ENCODE results near the gene RCAN3.
A peak's percentile ranks its signal among the peaks of the same experiment; 100 is the strongest.

RCAN3 gene

DNA sequence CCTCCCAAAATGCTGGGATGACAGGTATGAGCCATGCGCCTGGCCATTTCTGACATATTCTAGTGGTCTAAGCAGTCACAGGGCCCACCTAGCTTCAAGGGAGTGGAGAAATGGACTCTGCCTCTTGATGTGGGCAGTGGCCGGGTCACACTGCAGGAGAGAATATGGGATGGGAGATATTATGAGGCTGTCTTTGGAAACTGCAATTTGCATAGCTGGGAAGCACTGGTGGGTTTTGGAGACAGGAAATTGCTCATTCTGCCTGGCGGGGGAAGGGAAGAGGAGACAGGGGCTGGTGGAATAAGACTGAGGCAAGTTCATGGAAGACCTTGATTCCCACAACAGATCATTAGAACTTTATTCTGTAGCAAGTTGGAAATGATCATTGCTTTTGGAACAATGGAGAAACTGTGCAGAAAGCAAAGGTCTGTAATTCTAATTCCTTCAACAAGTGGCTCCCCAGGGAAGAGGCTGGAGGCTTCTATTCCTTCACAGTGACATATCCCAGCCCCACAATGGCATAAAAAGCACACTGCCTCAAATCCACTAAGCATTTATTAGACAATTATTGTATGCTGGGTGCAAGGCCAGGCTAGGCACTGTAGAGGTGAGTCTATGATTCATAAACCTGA is 63.7 kb downstream of the RCAN3 start:
- in situ Hi-C loops (cut with HindIII; ENCODE audit: low pct_unique_long_range_greater_than_20kb, low sequenced_read_pairs) = no loop called here
- no peak for TF ChIP-seq JUND (IDR thresholded peaks at IDR 0.05; ENCODE audit: low read depth)
- no peak for DNase-seq (ENCODE audit: low read depth in 1 of 2, low spot score in 1 of 2)

DNA sequence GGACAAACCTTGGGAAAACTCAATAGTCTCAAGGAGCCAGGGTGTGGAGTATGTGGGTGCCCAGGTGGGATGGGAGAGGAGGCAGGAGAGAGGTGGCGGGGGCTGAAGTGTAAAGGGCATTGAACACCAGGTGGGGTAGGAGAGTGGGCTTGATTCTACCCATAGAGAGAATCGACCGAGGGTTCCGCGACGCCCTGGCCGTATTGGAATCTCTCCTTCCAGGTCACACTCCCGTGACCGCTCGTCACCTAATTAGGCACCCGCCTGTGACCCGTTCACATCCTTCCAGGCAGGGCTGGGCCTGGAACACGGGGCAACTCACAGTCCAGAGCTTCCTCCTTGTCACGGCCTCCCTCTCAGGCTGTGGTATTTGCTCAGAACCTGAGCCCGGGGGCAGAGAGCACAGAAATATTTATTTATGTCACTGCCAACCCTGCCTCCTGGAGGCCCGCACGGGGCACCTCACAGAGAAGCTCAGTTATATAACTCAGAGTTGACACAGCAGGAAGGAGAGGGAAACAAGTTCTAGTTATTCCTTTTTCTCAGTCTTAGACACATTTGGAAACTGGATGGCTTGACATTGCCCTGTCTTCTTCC is 65.3 kb downstream of the RCAN3 start:
- TF ChIP-seq JUND (IDR thresholded peaks at IDR 0.05; ENCODE audit: low read depth) = 0 out of 2 replicates have a peak, but pooled peaks have one; percentile 19
- in situ Hi-C loops (cut with HindIII; ENCODE audit: low pct_unique_long_range_greater_than_20kb, low sequenced_read_pairs) = no loop called here
- peak; percentile 41 to 94 for DNase-seq (ENCODE audit: low read depth in 1 of 2, low spot score in 1 of 2)

GRCh38 chr1:24568475-24568874 is 65.8 kb downstream of the RCAN3 start:
- no peak for TF ChIP-seq JUND (IDR thresholded peaks at IDR 0.05; ENCODE audit: low read depth)
- in situ Hi-C loops (cut with HindIII; ENCODE audit: low pct_unique_long_range_greater_than_20kb, low sequenced_read_pairs) = no loop called here
- no peak for DNase-seq (ENCODE audit: low read depth in 1 of 2, low spot score in 1 of 2)

- peak in 1 of 2 experiments; percentile 80 for DNase-seq (ENCODE audit: low read depth in 1 of 2, low spot score in 1 of 2)
- TF ChIP-seq JUND (IDR thresholded peaks at IDR 0.05; ENCODE audit: low read depth) = no peak
- in situ Hi-C loops (cut with HindIII; ENCODE audit: low pct_unique_long_range_greater_than_20kb, low sequenced_read_pairs) = no loop called here
These were observed 67.9 kb downstream of the RCAN3 start for GRCh38 chr1:24570265-24571125.

GRCh38 chr1:24572301-24572700 is 69.7 kb downstream of the RCAN3 start:
- DNase-seq (ENCODE audit: low read depth in 1 of 2, low spot score in 1 of 2) = no peak
- in situ Hi-C loops (cut with HindIII; ENCODE audit: low pct_unique_long_range_greater_than_20kb, low sequenced_read_pairs) = no loop called here
- no peak for TF ChIP-seq JUND (IDR thresholded peaks at IDR 0.05; ENCODE audit: low read depth)

DNA sequence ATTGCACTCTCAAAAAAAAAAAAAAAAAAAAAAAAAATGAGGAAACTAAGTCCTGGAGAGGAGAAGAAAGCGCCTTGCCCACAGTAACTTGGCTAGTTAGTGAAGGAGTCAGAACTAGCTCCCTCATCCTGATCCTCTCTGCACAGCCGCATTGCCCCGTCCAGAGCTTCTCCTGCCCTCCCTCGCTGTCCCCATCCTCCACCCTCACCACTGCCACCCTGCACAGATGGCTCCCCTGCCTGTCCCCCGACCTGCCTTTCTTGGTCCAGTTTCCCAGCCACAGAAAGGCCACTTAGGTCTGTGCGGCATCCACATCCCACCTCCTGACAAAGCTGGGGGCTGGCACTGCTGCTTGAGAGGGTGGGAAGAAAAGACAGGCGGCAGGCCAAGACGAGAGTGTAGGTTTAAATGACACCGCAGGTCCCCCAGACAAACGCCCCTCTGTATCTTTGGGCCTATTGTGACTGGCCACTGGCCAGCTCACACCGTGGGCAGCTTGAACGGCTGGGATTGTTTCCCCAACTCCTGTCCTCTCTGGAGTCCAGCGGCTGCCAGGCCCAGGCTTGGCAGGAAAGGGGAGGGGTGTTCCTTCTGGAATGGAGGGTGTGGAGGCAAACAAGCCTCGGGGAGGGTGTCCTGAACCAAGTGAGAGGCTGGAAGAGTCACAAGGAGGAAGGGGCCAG is 73.4 kb downstream of the RCAN3 start:
- no peak for TF ChIP-seq JUND (IDR thresholded peaks at IDR 0.05; ENCODE audit: low read depth)
- in situ Hi-C loops (cut with HindIII; ENCODE audit: low pct_unique_long_range_greater_than_20kb, low sequenced_read_pairs) = no loop called here
- no peak for DNase-seq (ENCODE audit: low read depth in 1 of 2, low spot score in 1 of 2)

DNA sequence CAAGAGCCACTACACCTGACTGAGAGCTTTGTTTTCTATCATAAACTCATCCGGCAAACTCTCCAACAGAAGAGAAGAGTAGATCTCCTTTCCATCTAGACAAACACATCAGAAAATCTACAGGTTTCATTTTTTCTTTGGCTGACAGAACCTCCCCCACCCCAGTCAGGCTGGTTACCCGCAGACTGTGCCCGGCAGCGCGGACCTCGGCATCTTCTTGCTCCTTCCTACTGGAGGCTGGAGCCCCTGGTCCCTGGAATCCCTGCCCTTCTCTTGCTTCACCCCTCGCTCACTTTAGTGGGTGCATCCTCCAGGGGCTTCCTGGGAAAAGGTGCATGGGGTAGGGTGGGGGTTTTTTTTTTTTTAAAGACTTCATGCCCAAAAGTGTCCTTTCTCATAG is 76.2 kb downstream of the RCAN3 start:
- DNase-seq (ENCODE audit: low read depth in 1 of 2, low spot score in 1 of 2) = no peak
- in situ Hi-C loops (cut with HindIII; ENCODE audit: low pct_unique_long_range_greater_than_20kb, low sequenced_read_pairs) = no loop called here
- no peak for TF ChIP-seq JUND (IDR thresholded peaks at IDR 0.05; ENCODE audit: low read depth)

DNA sequence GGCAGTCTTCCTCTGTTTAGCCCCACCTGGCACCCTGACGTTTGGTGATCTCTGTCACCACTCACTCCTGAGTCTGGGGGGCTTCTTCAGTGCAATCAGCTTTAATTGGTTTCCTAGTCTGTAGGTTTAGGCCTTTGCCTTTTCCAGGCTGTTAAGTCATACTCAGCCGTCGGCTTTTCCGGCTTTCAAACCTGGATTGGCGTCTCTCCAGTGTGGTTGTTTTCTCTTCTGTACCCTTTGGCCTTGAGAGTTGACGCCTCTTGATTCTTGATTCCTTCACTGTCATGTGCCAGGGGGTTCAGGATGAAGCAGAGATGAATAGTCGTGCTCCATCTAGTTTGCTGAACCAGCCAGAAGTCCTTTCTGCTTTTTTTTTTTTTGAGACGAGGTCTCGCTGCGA is 78.1 kb downstream of the RCAN3 start:
- no peak for TF ChIP-seq JUND (IDR thresholded peaks at IDR 0.05; ENCODE audit: low read depth)
- in situ Hi-C loops (cut with HindIII; ENCODE audit: low pct_unique_long_range_greater_than_20kb, low sequenced_read_pairs) = no loop called here
- DNase-seq (ENCODE audit: low read depth in 1 of 2, low spot score in 1 of 2) = no peak

GRCh38 chr1:24584171-24584647 is 81.6 kb downstream of the RCAN3 start:
- in situ Hi-C loops (cut with HindIII; ENCODE audit: low pct_unique_long_range_greater_than_20kb, low sequenced_read_pairs) = no loop called here
- DNase-seq (ENCODE audit: low read depth in 1 of 2, low spot score in 1 of 2) = no peak
- no peak for TF ChIP-seq JUND (IDR thresholded peaks at IDR 0.05; ENCODE audit: low read depth)

DNA sequence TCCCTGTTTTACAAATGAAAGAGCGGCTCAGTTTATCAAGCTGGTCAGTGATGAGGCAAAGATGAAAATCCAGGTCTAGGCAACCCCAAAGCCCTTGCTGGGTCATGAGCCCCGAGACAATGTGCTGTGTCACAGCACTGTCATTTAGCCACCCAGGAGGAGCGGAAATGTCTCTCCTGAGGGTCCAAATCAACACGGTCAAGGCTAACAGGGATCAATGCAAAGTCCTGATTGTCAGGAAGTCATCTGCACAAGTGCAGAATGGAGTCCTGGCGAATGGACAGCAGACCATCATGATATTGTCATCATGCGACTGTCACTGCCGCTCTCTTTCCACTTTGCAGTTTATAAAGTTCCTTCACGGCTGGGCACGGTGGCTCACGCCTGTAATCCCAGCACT is 83.5 kb downstream of the RCAN3 start:
- in situ Hi-C loops (cut with HindIII; ENCODE audit: low pct_unique_long_range_greater_than_20kb, low sequenced_read_pairs) = no loop called here
- TF ChIP-seq JUND (IDR thresholded peaks at IDR 0.05; ENCODE audit: low read depth) = no peak
- DNase-seq (ENCODE audit: low read depth in 1 of 2, low spot score in 1 of 2) = no peak

DNA sequence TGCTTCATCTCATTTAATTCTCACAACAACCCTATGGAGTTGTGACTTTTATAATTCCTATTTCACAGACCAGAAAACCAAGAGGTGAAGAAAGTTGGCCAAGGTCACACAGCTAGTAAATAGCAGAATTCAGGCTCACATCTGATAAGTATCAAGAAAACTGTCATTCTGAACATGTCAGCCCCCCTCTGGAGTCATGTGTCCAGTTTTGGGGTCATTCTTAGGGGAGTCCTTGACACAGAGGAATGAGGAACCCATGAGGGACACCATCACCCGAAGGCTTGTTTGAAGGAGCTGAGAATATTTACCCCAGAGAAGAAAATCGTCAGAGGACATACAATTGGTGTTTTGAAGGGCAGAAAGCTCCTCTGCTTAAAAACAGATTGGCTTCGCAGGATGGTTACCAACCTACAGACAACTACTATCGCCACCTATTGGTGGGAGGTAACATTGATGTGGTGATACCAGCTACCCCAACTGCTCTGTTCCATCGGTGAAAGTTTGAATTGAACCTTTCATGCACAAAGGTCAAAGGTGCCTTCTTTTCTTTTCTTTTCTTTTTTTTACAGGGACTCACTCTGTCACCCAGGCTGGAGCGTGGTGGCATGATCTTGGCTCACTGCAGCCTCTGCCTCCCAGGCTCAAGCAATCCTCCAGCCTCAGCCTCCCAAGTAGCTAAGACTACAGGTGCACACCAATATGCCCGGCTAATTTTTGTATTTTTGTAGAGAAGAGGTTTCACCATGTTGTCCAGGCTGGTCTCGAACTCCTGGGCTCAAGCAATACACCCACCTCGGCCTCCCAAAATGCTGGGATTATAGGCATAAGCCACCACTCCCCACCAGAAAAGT is 84.6 kb downstream of the RCAN3 start:
- peak in 1 of 2 experiments; percentile 68 for DNase-seq (ENCODE audit: low read depth in 1 of 2, low spot score in 1 of 2)
- in situ Hi-C loops (cut with HindIII; ENCODE audit: low pct_unique_long_range_greater_than_20kb, low sequenced_read_pairs) = no loop called here
- no peak for TF ChIP-seq JUND (IDR thresholded peaks at IDR 0.05; ENCODE audit: low read depth)

- in situ Hi-C loops (cut with HindIII; ENCODE audit: low pct_unique_long_range_greater_than_20kb, low sequenced_read_pairs) = no loop called here
- DNase-seq (ENCODE audit: low read depth in 1 of 2, low spot score in 1 of 2) = no peak
- no peak for TF ChIP-seq JUND (IDR thresholded peaks at IDR 0.05; ENCODE audit: low read depth)
These were observed 85.9 kb downstream of the RCAN3 start for GRCh38 chr1:24588573-24588972.
